ENCODE data around the gene GTF3C6. TPM values are rescaled to one million over a fixed set of nuclear protein-coding genes. Genes with fewer than 3 reads are reported as not detected.

GTF3C6 gene, protein sequence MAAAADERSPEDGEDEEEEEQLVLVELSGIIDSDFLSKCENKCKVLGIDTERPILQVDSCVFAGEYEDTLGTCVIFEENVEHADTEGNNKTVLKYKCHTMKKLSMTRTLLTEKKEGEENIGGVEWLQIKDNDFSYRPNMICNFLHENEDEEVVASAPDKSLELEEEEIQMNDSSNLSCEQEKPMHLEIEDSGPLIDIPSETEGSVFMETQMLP
- polyA plus RNA-seq (2011; rRNA removed) (59.9 and 105 TPM in 2 replicates), polyA plus RNA-seq (2017; fragmentation: RNase III; extraction: RNeasy Plus Mini Kit Qiagen cat#74134 plus additional on column Dnase treatment) (105 to 112 TPM (median 110 TPM) in 3 replicates), polyA minus RNA-seq (2011; rRNA and poly(A)+ RNA removed) (5.4 and 7.6 TPM in 2 replicates)
- polyA plus RNA-seq (2012; cell fraction: cytosol; rRNA removed), result 22.5 and 34.3 TPM in 2 replicates
- polyA plus RNA-seq (2012; cell fraction: nucleus; rRNA removed), result 3.9 and 9.3 TPM in 2 replicates

DNA sequence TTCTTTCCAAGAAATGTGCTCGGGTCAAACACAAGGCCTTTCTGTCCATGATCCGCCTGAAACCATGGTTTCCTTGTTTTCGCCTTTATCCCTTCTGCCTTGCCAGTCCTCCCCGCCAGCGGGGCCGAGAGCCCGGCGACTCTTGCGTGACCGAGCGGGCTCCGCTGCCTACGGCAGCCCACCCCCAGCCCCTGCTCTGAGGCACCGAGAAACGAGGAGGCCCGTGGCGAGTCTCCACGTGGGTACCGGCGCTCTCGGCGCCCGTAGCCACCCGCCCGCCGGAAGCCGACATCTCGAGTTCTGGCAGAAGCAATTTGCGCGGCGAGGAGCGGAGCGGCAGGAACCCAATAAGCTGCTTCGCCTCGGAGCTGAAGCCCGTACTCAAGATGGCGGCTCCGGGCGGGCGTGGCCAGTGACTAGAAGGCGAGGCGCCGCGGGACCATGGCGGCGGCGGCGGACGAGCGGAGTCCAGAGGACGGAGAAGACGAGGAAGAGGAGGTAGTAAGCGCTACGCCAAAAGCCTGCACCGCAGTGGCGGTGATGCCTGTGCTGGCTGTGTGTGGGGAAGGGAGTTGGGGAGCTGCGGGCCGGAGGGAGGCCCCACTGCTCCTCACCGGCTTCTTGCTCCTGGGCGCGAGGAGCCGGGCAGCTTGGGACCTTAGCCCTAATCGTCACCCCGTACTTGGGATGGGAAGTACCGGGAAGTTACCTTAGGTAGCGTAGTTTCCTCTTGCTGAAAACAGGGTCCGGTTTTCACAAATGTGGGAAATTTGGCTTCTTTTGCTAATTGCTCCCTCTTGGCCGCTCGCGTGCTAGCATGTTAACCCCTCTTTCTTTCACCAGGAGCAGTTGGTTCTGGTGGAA, at the start of gene GTF3C6:
TSS of gene GTF3C6 (plus strand) at position 378 of the 864 bp plus-strand sequence. CDS start at position 442, 64 bp downstream.
- ChIA-PET POLR2A (interaction anchor here (0.5 to 2.9 kb wide), 8 partner anchors 9 to 430 kb away, joined by 3 to 24 read pairs (median 9); partner anchors contain the start of genes AMD1, CDK19 and RPF2), CTCF (interaction anchor here (0.5 to 1.6 kb wide), 4 partner anchors 18 to 431 kb away, joined by 3 to 6 read pairs (median 4); no protein-coding TSS in a partner anchor)
- Histone ChIP-seq H3K9me3 (no peaks in the 10 kb centered on the region), H3K4me1 (peaks cover 21% of the 10 kb centered on the region), H3K27ac (peak within 1 kb of the TSS; percentile 99 to 100), H3K4me2 (peak within 1 kb of the TSS; percentile 84), H3K4me3 (peak within 1 kb of the TSS; percentile 83)
- under 1% methylated on average over 31 of the region's 70 CpGs for WGBS (ENCODE audit: missing lambda C conversion rate)
- TF ChIP-seq POLR2A (IDR thresholded peaks at IDR 0.05; ENCODE audit: low read length) (peak; percentile 91), JUN (IDR thresholded peaks at IDR 0.05) (peak; percentile 89 to 96), EP300 (IDR thresholded peaks at IDR 0.05) (no peak), NPAS2 (CRISPR knock-in tag; IDR thresholded peaks at IDR 0.05; ENCODE audit: borderline replicate concordance) (0 out of 2 replicates have a peak, but pooled peaks have one; percentile 48), EHMT2 (IDR thresholded peaks at IDR 0.05; ENCODE audit: low read depth) (no peak), CHD4 (IDR thresholded peaks at IDR 0.05; ENCODE audit: borderline replicate concordance) (no peak), PHF8 (IDR thresholded peaks at IDR 0.05; ENCODE audit: borderline replicate concordance, low read depth) (peak; percentile 69; the same call in 1 of the 2 replicates), TP53 (CRISPR knock-in tag; IDR thresholded peaks at IDR 0.05) (no peak), JUNB (IDR thresholded peaks at IDR 0.05) (no peak), MYC (IDR thresholded peaks at IDR 0.05; ENCODE audit: borderline replicate concordance, low read length) (peak; percentile 83; the same call in 1 of the 2 replicates), BCL3 (IDR thresholded peaks at IDR 0.05) (peak; percentile 65; the same call in 1 of the 3 replicates), HOXB13 (CRISPR knock-in tag; IDR thresholded peaks at IDR 0.05; ENCODE audit: low read depth) (0 out of 2 replicates have a peak, but pooled peaks have one; percentile 51), MAX (IDR thresholded peaks at IDR 0.05) (peak; percentile 91), ELK1 (IDR thresholded peaks at IDR 0.05; ENCODE audit: low read depth, low read length) (no peak), RNF2 (IDR thresholded peaks at IDR 0.05; ENCODE audit: borderline replicate concordance, low read depth) (no peak), RARB (CRISPR knock-in tag; IDR thresholded peaks at IDR 0.05) (no peak), HEYL (CRISPR knock-in tag; IDR thresholded peaks at IDR 0.05) (0 out of 2 replicates have a peak, but pooled peaks have one; percentile 18), RCOR1 (IDR thresholded peaks at IDR 0.05; ENCODE audit: low read depth, low read length) (no peak), ZNF302 (CRISPR knock-in tag; IDR thresholded peaks at IDR 0.05) (no peak), SREBF2 (IDR thresholded peaks at IDR 0.05) (no peak), KDM5A (IDR thresholded peaks at IDR 0.05) (peak; percentile 46; the same call in 1 of the 2 replicates)
- TF ChIP-seq, protein P1, sequence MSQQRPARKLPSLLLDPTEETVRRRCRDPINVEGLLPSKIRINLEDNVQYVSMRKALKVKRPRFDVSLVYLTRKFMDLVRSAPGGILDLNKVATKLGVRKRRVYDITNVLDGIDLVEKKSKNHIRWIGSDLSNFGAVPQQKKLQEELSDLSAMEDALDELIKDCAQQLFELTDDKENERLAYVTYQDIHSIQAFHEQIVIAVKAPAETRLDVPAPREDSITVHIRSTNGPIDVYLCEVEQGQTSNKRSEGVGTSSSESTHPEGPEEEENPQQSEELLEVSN (IDR thresholded peaks at IDR 0.05; ENCODE audit: borderline replicate concordance, low read depth), result peak; percentile 87
- DNase-seq (ENCODE audit: low read depth in 1 of 2, low spot score in 1 of 2) (peak in 1 of 2 experiments; percentile 92), FAIRE-seq (no peak), ATAC-seq (peak; percentile 99)
